CD4-positive, alpha-beta T cell (primary cell): ENCODE measurements around the gene MAST3. TPM values are rescaled to one million over a fixed set of nuclear protein-coding genes. Genes with fewer than 3 reads are reported as not detected.

Experiments
- ATAC-seq: fragments of 200-7000 bp; cut with Tn5 transposase; one replicate; pipeline ENCODE4 v1.10.0; 2022; ENCODE audit warnings: mild to moderate bottlenecking; ENCODE audit not compliant: poor library complexity
- CTCF ChIA-PET: fragments of 350-600 bp; sonication (Branson Sonifier 250); formaldehyde crosslinking; loops from one replicate; lab custom pipeline; 2021; ENCODE audit warnings: antibody characterized with exemption, inconsistent platforms; lab: Charles Lee
- POLR2A ChIA-PET: fragments of 350-600 bp; sonication (Branson Sonifier 250); formaldehyde crosslinking; loops from one replicate; lab custom pipeline; 2021; ENCODE audit warnings: antibody characterized with exemption, inconsistent platforms; lab: Charles Lee
- DNase-seq, 14 experiments: peaks; one replicate each; pipeline ENCODE4 v3.0.0-alpha.2; 2013 to 2020; ENCODE audit warnings: mixed read lengths in 2 of 14
- H3K27ac ChIP-seq, 2 donors: one replicate each; pipeline versions ENCODE4 v1.5.1 to v1.7.0; 2013; ENCODE audit warnings: low read length in 2 of 2, low read depth in 1 of 2, mild to moderate bottlenecking in 1 of 2
- H3K27me3 ChIP-seq, 2 experiments: 1 replicate in 1 of 2; 2 replicates in 1 of 2; pipeline versions ENCODE4 v1.6.1 to v1.7.0; 2013; ENCODE audit warnings: low read length in 2 of 2, control low read depth in 1 of 2, mild to moderate bottlenecking in 1 of 2, moderate library complexity in 1 of 2; ENCODE audit not compliant: insufficient read depth in 2 of 2, control insufficient read depth in 1 of 2
- H3K36me3 ChIP-seq: one replicate; pipeline ENCODE4 v1.6.1; 2013; ENCODE audit warnings: low read length, control low read depth; ENCODE audit not compliant: insufficient read depth
- H3K4me1 ChIP-seq: one replicate; pipeline ENCODE4 v1.6.1; 2013; ENCODE audit warnings: low read length, control low read depth; ENCODE audit not compliant: insufficient read depth
- H3K4me3 ChIP-seq: one replicate; pipeline ENCODE4 v1.5.1; 2013; ENCODE audit warnings: mild to moderate bottlenecking, low read length, moderate library complexity
- H3K9me3 ChIP-seq, 2 experiments: 1 replicate in 1 of 2; 2 replicates in 1 of 2; pipeline versions ENCODE4 v1.6.1 to v1.7.0; 2013; ENCODE audit warnings: low read length in 2 of 2, mild to moderate bottlenecking in 2 of 2, control low read depth in 1 of 2, moderate library complexity in 1 of 2; ENCODE audit not compliant: control insufficient read depth in 1 of 2, insufficient read depth in 1 of 2
- H3K27ac Mint-ChIP-seq: one replicate; pipeline ENCODE4 v1.8.0; 2020; ENCODE audit warnings: mixed read lengths
- H3K27me3 Mint-ChIP-seq: one replicate; pipeline ENCODE4 v1.8.0; 2021; ENCODE audit warnings: mixed read lengths
- H3K36me3 Mint-ChIP-seq: one replicate; pipeline ENCODE4 v1.8.0; 2021; ENCODE audit warnings: low read depth, mixed read lengths
- H3K4me1 Mint-ChIP-seq: one replicate; pipeline ENCODE4 v1.8.0; 2021; ENCODE audit warnings: low read depth, mixed read lengths
- H3K4me3 Mint-ChIP-seq: one replicate; pipeline ENCODE4 v1.8.0; 2020; ENCODE audit warnings: mild to moderate bottlenecking, mixed read lengths
- H3K9me3 Mint-ChIP-seq: one replicate; pipeline ENCODE4 v1.8.0; 2020; ENCODE audit warnings: mixed read lengths
- intact Hi-C, 2 experiments: fragments of 100-400 bp; cut with DNase I in 1 of 2; cut with micrococcal nuclease in 1 of 2; formaldehyde crosslinking; loops; one replicate each; pipeline versions ENCODE4 v1.15.1 to v1.9.0; 2023 to 2025; cut with DNase I, micrococcal nuclease
- total RNA-seq, 174 experiments: library from RNA in 2 of 174; stranded (reverse) in 2 of 174; gene quantifications; one replicate each; pipeline ENCODE4 v1.2.3 and lab custom pipeline; 2021 to 2026
- TF ChIP-seq, protein P1 (sequence below): fragments of 200-600 bp; IDR thresholded peaks from one replicate; pipeline ENCODE4 v1.8.0; 2022; ENCODE audit warnings: antibody characterized with exemption, mild to moderate bottlenecking

Gene MAST3
- total RNA-seq, 2 experiments from 2014 or later = 16.1 to 16.4 TPM

DNA sequence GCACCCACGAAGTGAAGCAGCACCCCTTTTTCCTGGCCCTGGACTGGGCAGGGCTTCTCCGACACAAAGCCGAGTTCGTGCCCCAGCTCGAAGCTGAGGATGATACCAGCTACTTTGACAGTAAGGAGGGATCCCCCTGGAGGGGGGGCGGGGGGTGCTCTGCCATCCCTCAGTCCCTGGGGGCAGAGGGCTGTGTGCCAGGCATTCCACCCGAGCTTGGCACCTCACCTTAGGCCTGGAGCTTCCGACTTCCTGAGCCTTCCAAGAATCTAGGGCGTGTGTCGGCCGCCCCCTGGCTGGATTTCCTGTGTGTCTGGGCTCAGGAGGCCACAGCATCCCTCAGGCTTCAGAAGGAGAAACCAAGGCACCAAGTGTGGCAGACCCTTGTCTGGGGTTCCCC, 39.7 kb downstream of the MAST3 start:
- no peak for DNase-seq
- no peaks in the 10 kb centered on the region for H3K27me3 Mint-ChIP-seq

DNA sequence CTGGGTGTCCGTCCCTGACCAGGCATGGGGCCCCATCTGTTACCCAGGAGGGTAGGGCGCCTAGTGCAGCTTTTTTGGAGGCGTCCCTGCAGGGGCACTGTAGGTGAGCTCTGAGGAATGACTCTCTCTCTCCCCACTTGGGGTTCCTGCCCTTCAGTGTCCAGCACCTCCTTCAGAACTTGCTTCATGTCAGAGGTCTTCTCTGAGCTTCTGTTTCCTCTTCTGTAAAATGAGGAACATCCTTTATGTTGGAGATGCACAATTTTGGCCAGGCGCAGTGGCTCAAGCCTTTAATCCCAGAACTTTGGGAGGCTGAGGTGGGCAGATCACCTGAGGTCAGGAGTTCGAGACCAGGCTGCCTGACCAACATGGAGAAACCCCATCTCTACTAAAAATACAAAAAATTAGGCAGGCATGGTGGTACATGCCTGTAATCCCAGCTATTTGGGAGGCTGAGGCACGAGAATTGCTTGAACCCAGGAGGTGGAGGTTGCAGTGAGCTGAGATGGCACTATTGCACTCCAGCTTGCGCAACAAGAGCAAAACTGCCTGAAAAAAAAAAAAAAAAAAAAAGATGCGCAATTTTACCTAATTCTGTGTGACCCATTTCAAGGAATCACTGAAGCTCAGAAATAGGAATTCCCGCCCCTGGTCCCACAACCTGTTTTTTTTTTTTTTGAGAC, 40.2 kb downstream of the MAST3 start:
- Mint-ChIP-seq H3K27me3 (no peaks in the 10 kb centered on the region), H3K36me3 (peaks cover 71% of the 10 kb centered on the region), H3K4me3 (no peak overlapping the region), H3K27ac (no peak overlapping the region), H3K4me1 (no peaks in the 10 kb centered on the region), H3K9me3 (no peaks in the 10 kb centered on the region)
- no peak overlapping the region for H3K27ac ChIP-seq
- TF ChIP-seq, protein P1, sequence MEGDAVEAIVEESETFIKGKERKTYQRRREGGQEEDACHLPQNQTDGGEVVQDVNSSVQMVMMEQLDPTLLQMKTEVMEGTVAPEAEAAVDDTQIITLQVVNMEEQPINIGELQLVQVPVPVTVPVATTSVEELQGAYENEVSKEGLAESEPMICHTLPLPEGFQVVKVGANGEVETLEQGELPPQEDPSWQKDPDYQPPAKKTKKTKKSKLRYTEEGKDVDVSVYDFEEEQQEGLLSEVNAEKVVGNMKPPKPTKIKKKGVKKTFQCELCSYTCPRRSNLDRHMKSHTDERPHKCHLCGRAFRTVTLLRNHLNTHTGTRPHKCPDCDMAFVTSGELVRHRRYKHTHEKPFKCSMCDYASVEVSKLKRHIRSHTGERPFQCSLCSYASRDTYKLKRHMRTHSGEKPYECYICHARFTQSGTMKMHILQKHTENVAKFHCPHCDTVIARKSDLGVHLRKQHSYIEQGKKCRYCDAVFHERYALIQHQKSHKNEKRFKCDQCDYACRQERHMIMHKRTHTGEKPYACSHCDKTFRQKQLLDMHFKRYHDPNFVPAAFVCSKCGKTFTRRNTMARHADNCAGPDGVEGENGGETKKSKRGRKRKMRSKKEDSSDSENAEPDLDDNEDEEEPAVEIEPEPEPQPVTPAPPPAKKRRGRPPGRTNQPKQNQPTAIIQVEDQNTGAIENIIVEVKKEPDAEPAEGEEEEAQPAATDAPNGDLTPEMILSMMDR = no peak
- no peaks in the 10 kb centered on the region for H3K4me1 ChIP-seq
- POLR2A ChIA-PET = interaction anchor here (1.6 kb wide), 1 partner anchor 14 kb away, joined by 4 read pairs; no protein-coding TSS in a partner anchor
- H3K27me3 ChIP-seq = no peaks in the 10 kb centered on the region
- intact Hi-C loops = no loop called here
- H3K4me3 ChIP-seq = no peak overlapping the region
- peaks cover 76% of the 10 kb centered on the region for H3K36me3 ChIP-seq
- H3K9me3 ChIP-seq = no peaks in the 10 kb centered on the region
- ATAC-seq (no peak), DNase-seq (no peak)
- CTCF ChIA-PET = interaction anchor here (0.6 to 0.7 kb wide), 2 partner anchors 67 to 792 kb away, joined by 3 to 4 read pairs; no protein-coding TSS in a partner anchor

More for the DNA sequence above, 39.7 kb downstream of the MAST3 start:
- Histone ChIP-seq H3K4me3 (no peak overlapping the region), H3K4me1 (no peaks in the 10 kb centered on the region), H3K9me3 (no peaks in the 10 kb centered on the region), H3K36me3 (peaks cover 77% of the 10 kb centered on the region), H3K27me3 (no peaks in the 10 kb centered on the region), H3K27ac (no peak overlapping the region)
- ChIA-PET CTCF (no interaction called here), POLR2A (interaction anchor here (1.6 kb wide), 1 partner anchor 15 kb away, joined by 4 read pairs; no protein-coding TSS in a partner anchor)
- Mint-ChIP-seq H3K4me1 (no peaks in the 10 kb centered on the region), H3K9me3 (no peaks in the 10 kb centered on the region), H3K27ac (no peak overlapping the region), H3K36me3 (peaks cover 76% of the 10 kb centered on the region), H3K4me3 (no peak overlapping the region)
- TF ChIP-seq, protein P1 = no peak
- ATAC-seq = no peak
- intact Hi-C loops = no loop called here

DNA sequence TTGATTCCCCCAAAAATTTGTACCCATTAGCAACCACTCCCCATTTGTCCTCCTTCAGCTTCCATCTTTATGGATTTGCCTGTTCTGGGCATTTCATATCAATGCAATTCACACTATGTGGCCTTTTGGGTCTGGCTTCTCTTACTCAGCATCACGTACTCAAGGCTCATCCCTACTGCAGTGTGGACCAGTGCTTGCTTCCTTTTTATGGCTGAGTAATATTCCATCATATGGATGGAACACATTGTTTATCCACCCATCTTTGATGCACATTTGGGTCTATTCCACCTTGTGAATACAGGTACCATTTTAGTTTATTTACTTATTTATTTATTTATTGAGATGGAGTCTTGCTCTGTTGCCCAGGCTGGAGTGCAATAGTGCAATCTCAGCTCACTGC, 42.9 kb downstream of the MAST3 start:
- intact Hi-C loops = no loop called here
- Histone ChIP-seq H3K4me3 (no peak overlapping the region), H3K9me3 (no peaks in the 10 kb centered on the region), H3K27ac (no peak overlapping the region), H3K27me3 (no peaks in the 10 kb centered on the region), H3K4me1 (no peaks in the 10 kb centered on the region), H3K36me3 (peaks cover 80% of the 10 kb centered on the region)
- H3K27me3 Mint-ChIP-seq = no peaks in the 10 kb centered on the region
- H3K36me3 Mint-ChIP-seq = peaks cover 66% of the 10 kb centered on the region
- no peaks in the 10 kb centered on the region for H3K9me3 Mint-ChIP-seq
- ATAC-seq (no peak), DNase-seq (no peak)
- TF ChIP-seq, protein P1 = no peak
- H3K27ac Mint-ChIP-seq = no peak overlapping the region
- H3K4me3 Mint-ChIP-seq = no peak overlapping the region
- H3K4me1 Mint-ChIP-seq = no peaks in the 10 kb centered on the region
- CTCF ChIA-PET = no interaction called here
- POLR2A ChIA-PET = interaction anchor here (1.4 kb wide), 1 partner anchor 141 kb away, joined by 3 read pairs; the partner anchor contains the start of gene JUND
